A549 (cell line): ENCODE data around the gene FAM13A.

ENCODE experiments used
- CEBPB ChIP-seq, 2 experiments: fragments of >200 bp in 1 of 2; sonication (Bioruptor Twin) in 1 of 2; formaldehyde crosslinking in 1 of 2; IDR thresholded peaks; 2 replicates each; pipeline ENCODE4 v1.6.1; 2012 to 2016
- EP300 ChIP-seq, 2 experiments: fragments of >200 bp; sonication (Bioruptor Twin); formaldehyde crosslinking; IDR thresholded peaks; 2 replicates in 1 of 2; 3 replicates in 1 of 2; pipeline ENCODE4 v1.6.1; 2016 to 2017
- RNF2 ChIP-seq: fragments of 200-600 bp; sonication (generic); IDR thresholded peaks from 2 replicates; pipeline ENCODE4 v1.6.1; 2016; ENCODE audit warnings: low read depth, mild to moderate bottlenecking, antibody characterized with exemption, moderate library complexity, borderline replicate concordance
- TF ChIP-seq, protein P1 (sequence below): fragments of >200 bp; sonication (Bioruptor Twin); formaldehyde crosslinking; IDR thresholded peaks from 3 replicates; pipeline ENCODE4 v1.5.1; 2016
- TF ChIP-seq, protein P2 (sequence below): fragments of 200-600 bp; sonication (generic); IDR thresholded peaks from 2 replicates; pipeline ENCODE4 v1.6.1; 2016; ENCODE audit warnings: antibody characterized with exemption, mild to moderate bottlenecking, moderate library complexity

DNA sequence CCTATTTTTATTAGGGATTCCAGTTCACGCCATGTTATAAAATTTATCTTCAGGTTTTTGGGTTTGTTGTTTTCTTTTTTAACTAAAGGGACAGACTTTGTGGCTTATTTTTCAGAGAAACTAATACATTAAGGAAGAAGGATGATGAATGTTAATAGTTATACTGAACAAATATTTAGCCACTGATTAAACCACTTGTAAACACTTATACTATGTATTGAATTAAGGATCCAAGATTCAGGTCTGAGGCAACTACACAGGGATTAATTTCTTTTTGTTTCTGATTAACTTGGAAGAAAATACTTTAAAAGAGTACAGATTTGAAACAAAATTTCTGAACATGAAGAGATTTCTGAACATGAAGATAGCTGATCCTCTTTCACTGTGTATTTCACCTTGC, 276.6 kb downstream of the FAM13A start:
- TF ChIP-seq EP300 (IDR thresholded peaks at IDR 0.05) (no peak), RNF2 (no peak), CEBPB (IDR thresholded peaks at IDR 0.05) (no peak)
- TF ChIP-seq, protein P1, sequence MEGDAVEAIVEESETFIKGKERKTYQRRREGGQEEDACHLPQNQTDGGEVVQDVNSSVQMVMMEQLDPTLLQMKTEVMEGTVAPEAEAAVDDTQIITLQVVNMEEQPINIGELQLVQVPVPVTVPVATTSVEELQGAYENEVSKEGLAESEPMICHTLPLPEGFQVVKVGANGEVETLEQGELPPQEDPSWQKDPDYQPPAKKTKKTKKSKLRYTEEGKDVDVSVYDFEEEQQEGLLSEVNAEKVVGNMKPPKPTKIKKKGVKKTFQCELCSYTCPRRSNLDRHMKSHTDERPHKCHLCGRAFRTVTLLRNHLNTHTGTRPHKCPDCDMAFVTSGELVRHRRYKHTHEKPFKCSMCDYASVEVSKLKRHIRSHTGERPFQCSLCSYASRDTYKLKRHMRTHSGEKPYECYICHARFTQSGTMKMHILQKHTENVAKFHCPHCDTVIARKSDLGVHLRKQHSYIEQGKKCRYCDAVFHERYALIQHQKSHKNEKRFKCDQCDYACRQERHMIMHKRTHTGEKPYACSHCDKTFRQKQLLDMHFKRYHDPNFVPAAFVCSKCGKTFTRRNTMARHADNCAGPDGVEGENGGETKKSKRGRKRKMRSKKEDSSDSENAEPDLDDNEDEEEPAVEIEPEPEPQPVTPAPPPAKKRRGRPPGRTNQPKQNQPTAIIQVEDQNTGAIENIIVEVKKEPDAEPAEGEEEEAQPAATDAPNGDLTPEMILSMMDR: no peak
- TF ChIP-seq, protein P2, sequence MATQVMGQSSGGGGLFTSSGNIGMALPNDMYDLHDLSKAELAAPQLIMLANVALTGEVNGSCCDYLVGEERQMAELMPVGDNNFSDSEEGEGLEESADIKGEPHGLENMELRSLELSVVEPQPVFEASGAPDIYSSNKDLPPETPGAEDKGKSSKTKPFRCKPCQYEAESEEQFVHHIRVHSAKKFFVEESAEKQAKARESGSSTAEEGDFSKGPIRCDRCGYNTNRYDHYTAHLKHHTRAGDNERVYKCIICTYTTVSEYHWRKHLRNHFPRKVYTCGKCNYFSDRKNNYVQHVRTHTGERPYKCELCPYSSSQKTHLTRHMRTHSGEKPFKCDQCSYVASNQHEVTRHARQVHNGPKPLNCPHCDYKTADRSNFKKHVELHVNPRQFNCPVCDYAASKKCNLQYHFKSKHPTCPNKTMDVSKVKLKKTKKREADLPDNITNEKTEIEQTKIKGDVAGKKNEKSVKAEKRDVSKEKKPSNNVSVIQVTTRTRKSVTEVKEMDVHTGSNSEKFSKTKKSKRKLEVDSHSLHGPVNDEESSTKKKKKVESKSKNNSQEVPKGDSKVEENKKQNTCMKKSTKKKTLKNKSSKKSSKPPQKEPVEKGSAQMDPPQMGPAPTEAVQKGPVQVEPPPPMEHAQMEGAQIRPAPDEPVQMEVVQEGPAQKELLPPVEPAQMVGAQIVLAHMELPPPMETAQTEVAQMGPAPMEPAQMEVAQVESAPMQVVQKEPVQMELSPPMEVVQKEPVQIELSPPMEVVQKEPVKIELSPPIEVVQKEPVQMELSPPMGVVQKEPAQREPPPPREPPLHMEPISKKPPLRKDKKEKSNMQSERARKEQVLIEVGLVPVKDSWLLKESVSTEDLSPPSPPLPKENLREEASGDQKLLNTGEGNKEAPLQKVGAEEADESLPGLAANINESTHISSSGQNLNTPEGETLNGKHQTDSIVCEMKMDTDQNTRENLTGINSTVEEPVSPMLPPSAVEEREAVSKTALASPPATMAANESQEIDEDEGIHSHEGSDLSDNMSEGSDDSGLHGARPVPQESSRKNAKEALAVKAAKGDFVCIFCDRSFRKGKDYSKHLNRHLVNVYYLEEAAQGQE: no peak
